Measurements from ENCODE around the gene SCN2B. TPM values are rescaled to one million over a fixed set of nuclear protein-coding genes. Genes with fewer than 3 reads are reported as not detected.

The SCN2B gene
- total RNA-seq, 1 donor from 2014 or later, result under 0.01 TPM

DNA sequence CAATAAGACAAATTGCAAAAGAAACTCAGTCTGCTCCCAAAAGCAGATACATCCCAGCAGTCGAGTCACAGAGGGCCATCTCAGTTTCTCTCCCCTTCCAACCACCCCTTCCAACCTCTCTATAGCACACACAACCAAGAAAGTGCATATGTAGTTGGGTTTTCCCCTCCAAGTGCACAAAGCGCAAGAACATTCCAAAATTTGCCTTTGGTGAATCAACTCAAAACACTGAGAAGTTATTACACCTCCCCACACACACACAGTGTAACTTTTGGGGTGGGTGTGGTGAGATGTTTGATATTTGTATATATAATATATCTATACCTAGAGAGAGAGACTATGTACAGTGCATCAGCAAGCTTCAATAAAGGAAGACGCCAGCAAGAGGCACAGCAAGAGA lies 13.6 kb downstream of the SCN2B start:
- no peak overlapping the region for H3K4me3 ChIP-seq (ENCODE audit: low read depth, low read length)

DNA sequence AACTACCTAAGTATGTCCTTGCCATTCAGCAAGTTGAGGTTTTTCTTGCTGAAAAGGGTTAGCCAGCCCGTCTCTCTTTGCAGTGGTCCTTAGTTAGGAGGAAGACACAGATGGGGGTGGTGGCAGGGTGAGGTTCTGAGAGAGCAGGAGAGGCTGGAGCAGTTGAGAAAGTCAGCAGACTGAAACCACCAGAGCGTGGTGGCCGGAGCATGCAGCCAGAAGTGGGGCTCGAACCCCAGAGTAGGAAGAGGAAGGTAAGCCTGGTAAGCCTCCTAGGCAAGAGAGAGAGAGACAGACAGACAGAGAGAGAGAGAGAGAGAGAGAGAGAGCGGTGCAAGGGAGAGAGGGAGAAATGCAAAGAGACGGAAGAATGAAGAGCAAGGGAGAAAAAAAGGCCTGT lies 14.7 kb downstream of the SCN2B start:
- DNase-seq (ENCODE audit: low read depth), result no peak
- TF ChIP-seq, protein P1, sequence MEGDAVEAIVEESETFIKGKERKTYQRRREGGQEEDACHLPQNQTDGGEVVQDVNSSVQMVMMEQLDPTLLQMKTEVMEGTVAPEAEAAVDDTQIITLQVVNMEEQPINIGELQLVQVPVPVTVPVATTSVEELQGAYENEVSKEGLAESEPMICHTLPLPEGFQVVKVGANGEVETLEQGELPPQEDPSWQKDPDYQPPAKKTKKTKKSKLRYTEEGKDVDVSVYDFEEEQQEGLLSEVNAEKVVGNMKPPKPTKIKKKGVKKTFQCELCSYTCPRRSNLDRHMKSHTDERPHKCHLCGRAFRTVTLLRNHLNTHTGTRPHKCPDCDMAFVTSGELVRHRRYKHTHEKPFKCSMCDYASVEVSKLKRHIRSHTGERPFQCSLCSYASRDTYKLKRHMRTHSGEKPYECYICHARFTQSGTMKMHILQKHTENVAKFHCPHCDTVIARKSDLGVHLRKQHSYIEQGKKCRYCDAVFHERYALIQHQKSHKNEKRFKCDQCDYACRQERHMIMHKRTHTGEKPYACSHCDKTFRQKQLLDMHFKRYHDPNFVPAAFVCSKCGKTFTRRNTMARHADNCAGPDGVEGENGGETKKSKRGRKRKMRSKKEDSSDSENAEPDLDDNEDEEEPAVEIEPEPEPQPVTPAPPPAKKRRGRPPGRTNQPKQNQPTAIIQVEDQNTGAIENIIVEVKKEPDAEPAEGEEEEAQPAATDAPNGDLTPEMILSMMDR (conservative IDR thresholded peaks at IDR 0.05; ENCODE audit: low read depth, low read length), result no peak
- no peak overlapping the region for H3K4me3 ChIP-seq (ENCODE audit: low read depth, low read length)

More for the DNA sequence above, 13.6 kb downstream of the SCN2B start:
- no peak for DNase-seq (ENCODE audit: low read depth)
- TF ChIP-seq, protein P1 (conservative IDR thresholded peaks at IDR 0.05; ENCODE audit: low read depth, low read length), result no peak

DNA sequence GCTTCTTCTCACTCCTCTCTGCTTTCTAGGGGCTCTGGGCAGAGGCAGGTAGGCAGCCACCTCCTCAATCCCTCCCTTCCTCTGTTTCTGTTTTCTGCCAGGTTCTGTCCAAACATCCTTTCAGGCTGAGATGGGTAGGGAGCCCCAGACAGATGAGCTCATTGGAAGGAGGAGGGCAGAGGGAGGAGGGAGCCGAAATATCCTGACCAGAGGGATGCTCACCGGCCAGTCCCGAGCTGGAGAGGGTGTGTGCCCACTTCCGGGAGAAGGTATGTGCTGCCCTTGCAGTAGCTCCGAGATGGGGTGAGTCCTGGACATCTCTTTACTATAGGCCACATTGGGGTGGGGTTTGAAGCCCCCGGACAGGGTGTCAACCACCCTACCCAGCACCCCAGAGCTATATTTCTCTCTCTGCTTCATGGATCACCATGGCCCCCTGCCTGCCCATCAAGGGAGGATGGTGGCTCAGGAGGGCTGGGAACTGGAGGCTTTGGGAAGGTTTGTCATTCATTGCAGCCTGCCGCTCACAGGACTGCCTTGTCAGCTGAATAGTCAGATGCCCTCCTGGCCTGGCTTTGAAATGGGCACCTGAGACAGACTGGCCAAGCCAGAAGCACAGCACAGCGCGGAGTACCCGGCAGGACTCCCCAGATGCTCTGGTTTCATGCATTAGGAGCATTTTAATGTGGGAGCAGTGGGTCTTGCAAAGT lies 19.1 kb downstream of the SCN2B start:
- no peak overlapping the region for H3K4me3 ChIP-seq (ENCODE audit: low read depth, low read length)
- TF ChIP-seq, protein P1 (conservative IDR thresholded peaks at IDR 0.05; ENCODE audit: low read depth, low read length), result no peak
- DNase-seq (ENCODE audit: low read depth), result no peak

DNA sequence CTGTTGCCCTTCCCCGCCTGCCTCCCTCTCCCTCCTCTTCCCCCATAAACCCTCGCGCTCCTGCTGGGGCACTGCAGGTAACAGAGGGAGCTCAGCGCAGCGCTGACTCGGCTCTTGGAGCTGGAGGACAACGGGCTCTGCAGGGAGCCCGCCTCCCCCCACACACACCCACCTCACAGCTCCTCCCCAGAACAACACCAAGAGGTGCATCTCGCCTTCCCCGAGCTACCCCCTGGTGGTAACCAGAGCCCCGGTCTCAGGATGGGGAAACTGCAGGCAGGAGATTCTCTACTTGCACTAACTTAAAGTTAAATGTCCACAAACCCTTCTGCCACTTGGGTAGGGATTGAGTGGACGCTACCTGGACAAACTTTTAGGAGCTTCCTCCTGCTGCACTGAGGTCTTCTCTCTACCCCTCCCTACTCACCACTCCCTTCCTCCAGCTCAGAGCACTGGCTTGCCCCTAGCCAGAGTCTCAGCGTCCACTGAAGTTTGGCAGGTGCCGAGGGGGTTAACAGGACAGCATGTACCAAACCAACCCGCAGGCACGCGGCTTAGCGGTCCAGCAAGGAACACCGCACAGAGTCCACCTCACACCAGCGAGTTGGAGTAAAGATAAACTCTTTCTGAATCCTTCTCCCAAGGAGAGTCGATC lies 19.8 kb downstream of the SCN2B start:
- TF ChIP-seq, protein P1 (conservative IDR thresholded peaks at IDR 0.05; ENCODE audit: low read depth, low read length), result no peak
- no peak overlapping the region for H3K4me3 ChIP-seq (ENCODE audit: low read depth, low read length)
- no peak for DNase-seq (ENCODE audit: low read depth)

DNA sequence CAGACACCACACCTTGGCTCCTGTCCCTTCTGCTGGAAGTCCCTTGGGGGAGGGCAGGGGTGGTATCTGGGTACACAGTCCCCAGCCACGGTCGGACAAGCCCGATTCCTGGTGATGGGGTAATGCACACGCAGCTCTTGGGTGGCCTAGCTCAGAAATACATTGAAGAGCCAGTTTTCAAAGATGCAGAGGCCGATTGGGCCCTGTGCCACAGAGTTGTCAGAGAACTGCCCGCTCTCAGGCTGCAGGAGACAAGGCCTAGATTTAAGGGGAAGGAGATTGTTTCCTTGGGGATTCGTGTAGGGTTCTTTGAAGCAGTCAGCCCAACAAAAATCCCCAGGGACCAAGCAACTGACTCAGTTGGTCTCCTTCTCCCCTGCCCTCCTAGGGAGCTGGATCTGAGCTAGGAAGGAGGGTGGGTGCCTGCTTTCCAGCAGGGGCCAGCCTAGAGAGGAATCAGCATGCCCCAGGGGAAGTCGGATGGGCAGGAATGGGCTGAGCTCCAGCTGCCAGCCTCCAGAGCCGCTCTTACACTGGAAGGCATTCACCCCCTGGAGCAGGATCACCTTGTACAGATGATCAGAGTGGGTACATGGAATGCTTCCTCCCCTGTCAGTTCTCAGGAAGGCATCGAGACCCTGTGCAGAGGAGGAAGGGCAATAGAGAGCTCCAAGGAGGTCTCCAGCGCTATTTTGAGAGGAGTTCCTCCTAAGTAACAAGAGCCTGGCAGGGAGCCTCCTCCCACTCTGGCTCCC lies 20.5 kb downstream of the SCN2B start:
- no peak for DNase-seq (ENCODE audit: low read depth)
- H3K4me3 ChIP-seq (ENCODE audit: low read depth, low read length), result no peak overlapping the region
- TF ChIP-seq, protein P1 (conservative IDR thresholded peaks at IDR 0.05; ENCODE audit: low read depth, low read length), result no peak

DNA sequence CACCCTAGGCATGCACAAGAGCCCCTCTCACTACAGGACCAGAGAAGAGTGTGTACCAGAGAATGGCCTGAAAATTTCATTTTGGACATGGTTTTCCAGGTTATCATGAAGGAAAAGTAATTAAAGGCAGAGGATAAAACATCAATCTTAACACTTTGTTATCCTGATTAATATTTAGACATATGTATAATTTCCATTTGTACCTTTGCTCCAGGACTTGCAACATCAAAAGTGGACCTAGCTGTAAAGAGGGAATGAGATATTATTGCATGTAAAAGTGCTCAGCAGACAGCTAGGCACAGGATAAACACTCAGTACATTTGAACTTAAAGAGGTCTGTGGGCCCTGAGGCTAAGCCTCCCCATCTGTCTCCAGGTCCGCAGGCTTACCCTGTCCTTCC lies 21.8 kb downstream of the SCN2B start:
- no peak for DNase-seq (ENCODE audit: low read depth)
- H3K4me3 ChIP-seq (ENCODE audit: low read depth, low read length), result no peak overlapping the region
- TF ChIP-seq, protein P1 (conservative IDR thresholded peaks at IDR 0.05; ENCODE audit: low read depth, low read length), result no peak
